GM18868 (cell line): ENCODE data around the gene ZNF821.
"Not testable (repeated sequence)": the region's sequence is repeated elsewhere in the genome, so short reads cannot be mapped to it uniquely, and the experiment has no call there.

ENCODE experiments used
- ATAC-seq: cut with Tn5 transposase; IDR thresholded peaks from one replicate; pipeline ENCODE4 v1.9.1; 2021; ENCODE audit warnings: mild to moderate bottlenecking, moderate library complexity; ENCODE audit not compliant: unreplicated experiment

The ZNF821 gene

DNA sequence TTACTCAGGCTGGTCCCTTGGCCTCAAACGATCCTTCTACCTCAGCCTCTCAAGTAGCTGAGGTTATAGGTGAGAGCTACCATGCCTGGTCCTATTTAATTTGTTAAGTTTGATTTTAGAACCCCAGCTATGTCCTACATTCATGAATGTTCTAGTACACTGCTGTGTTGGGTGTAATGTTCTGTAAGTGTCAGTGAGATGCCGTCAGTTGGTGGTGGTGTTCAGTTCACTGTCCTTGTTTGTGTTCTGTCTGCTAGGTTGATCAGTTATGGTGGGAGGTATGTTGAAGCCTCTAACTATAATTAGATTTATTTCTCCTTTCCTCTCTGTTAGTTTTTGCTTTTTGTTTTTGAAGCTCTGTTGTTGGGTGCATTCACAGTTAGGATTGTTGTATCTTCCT lies 19.6 kb upstream of the ZNF821 start:
- no peak for ATAC-seq

DNA sequence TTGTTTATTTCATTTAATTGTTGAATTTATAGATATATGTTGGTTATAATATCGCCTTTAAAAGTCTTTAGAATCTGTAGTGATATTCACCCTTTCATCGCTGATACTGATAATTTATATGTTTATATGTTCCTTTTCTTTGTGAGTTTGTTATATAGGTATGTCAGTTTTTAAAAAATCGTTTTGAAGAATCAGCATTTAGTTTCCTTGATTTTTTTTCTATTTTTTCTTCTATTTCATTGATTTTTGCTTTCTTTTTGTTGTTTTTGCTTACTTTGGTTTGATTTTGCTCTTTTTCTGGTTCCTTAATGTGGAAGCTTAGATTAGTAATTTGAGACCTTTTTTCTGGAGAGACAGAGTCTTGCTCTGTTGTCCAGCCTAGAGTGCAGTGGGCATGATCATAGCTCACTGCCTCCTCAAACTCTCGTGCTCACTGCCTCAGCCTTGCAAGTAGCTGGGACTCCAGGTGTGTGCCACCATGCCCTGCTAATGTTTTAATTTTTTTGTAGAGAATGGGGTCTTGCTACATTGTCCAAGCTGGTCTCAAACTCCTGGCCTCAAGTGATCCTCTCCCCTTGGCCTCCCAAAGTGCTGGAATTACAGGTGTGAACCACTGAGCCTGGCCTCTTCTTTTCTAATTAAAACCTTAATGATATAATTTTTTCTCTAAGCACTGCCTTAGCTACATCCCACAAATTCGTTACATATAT lies 18.8 kb upstream of the ZNF821 start:
- no peak for ATAC-seq

DNA sequence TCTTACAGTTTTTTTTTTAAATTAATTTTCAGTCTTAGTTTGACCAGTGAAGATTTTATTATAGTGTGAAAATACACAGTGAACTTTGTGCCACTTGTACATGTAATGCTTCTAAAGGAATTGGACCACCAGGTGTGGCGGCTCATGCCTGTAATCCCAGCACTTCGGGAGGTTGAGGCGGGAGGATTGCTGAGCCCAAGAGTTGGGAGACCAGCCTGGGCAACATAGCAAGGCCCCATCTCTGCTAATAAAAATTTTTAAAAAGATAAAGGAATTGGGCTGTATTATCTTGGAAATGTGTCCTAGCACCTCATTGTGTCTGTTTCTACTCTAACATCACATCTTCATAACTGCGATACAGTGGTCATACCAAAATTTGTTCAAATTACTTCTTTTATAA lies 15.2 kb upstream of the ZNF821 start:
- no peak for ATAC-seq

DNA sequence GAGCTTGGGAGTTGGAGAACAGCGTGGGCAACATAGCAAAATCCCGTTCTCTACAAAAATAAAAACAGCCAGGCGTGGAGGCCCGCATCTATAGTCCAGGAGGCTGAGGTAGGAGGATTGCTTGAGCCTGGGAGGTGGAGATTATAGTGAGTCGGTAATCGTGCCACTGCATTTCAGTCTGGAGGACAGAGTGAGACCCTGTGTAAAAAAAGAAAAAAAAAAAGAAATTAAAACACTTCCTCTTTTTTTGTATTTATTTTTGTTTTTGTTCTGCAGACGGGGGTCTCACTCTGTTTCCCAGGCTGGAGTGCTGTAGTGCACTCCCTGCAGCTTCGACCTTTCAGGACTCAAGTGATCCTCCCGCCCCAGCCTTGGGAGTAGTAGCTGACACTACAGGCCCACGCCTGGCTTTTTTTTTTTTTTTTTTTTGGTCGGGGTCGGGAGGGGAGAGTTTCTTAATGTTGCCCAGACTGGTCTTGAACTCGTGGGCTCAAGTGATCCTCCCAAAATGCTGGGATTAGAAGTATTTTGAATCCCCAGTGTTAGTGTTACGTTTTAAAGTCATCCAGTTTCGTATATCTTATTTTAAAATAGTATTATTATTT lies 12.9 kb upstream of the ZNF821 start:
- no peak for ATAC-seq

DNA sequence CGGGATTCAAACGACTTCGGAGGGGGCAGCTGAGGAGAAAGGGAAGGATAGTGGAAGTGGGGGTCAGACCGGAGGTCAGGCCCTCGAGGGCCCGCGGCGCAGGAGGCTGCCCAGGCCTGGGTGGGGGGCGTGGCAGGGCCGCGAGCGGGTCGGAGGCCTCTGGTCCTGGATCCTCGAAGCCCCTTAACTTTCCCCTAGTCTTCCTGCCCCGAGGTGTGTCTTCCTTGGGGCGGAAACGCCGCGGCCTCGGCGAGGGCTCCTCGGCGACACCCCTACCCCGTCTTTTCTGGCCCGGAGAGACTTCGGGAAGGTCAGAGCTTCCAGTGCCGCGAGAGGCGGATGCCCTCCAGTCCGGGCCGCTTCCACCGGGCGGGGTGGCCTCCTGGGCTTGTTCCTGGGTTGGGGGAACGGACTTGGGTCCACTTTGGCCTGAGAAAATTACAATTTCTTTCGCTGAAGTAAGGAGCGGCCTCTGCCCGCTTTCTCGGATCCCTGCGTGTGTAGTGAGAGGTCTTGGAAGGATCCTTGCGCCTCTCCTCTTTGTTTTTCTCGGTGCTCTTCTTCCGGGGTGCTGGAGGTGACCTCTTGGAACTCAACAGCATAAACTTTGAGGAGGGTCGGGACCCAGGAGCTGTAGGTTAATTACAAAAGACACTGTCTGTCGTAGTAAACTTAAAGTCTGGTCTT lies 11.8 kb upstream of the ZNF821 start:
- ATAC-seq, result peak; percentile 6

DNA sequence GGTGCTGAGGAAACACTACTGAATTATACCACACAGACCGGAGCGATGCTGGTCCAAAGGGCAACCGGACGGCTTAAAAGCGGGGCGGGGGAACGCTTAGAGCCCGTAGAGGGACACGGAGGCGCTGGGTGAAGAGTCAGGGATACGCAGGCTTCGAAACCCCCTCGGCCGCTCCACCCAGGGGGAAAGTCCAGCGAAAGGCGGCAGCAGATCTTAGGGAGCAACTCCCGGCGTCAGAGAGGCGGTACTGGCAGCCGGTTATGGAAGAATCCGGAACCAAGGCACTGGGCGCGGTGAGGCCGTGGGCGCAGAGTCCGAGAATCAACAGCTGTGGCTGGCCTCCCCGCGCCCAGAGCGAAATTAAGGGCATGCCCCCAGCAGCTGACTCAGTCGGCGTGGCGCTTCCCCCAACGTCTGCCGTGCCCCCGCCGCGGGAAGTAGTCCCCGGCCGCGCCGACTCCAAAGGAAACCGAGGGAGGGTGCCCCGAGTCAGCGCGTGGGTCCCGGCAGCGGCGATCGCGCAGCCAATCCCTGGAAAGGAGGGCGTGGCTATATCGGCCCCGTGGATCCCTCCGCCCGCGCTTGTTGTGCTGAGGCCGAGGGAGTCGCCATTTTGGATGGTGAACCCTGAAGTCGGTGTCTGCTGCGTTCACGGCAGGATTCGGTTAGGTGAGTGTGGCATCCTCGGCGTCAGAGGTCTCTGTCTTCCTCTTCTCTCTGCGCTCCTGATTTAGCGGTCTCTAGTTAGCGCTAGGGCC lies 11.1 kb upstream of the ZNF821 start, which contains the start of gene IST1:
TSS of gene IST1 (plus strand) at position 611 of the 758 bp plus-strand sequence. CDS start 20,110 bp downstream, outside the sequence.
- ATAC-seq, result peak; percentile 83

DNA sequence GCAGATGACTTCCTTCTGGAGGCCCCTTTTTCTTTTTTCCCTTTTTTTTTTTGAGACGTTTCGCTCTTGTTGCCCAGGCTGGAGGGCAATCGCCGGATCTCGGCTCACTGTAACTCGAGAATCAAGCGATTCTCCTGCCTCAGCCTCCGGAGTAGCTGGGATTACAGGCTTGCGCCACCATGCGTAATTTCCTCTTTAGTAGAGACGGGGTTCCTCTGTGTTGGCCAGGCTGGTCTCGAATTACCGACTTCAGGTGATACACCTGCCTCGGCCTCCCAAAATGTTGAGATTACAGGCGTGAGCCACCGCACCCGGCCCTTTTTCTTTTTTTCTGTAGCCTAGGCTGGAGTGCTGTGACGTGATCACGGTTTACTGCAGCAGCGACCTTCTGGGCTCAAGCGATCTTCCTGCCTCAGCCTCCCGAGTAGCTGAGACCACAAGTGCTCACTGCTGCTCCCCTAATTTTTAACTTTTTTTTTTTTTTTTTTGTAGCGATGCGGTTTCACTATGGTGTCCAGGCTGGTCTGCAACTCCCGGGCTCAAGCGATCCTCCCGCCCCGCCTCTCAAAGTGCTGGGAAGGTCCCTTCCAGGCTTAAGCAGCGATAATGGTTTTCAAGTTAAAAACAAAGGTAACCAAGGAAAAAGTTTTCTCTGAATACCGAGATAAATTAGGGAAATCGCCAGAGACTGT lies 10.4 kb upstream of the ZNF821 start:
- no peak for ATAC-seq

DNA sequence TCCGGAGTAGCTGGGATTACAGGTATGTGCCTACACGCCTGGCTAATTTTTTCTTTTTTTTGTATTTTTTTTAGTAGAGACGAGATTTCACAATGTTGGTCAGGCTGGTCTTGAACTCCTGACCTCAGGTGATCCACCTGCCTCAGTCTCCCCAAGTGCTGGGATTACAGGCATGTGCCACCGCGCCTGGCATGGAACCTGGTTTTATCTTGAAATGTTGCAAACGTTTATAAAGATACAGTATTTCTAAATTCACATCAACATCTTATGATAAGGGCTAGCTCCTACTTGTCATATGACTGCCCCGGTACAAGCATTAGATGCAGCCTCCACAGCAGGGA lies 9.9 kb upstream of the ZNF821 start:
- no peak for ATAC-seq

DNA sequence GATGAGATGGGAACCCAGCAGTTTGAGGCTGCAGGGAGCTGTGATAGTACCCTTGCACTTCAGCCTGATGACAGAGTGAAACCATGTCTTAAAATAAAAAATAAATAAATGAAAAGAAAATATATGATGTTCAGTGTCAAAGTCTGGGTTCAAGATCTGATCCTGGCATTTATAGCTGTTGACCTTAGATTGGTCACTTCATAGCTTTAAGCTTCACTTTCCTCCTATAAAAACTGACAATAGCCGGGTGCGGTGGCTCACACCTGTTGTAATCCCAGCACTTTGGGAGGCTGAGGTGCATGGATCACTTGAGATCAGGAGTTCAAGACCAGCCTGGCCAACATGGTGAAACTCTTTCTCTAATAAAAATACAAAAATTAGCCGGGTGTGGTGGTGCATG lies 5.2 kb upstream of the ZNF821 start:
- no peak for ATAC-seq

DNA sequence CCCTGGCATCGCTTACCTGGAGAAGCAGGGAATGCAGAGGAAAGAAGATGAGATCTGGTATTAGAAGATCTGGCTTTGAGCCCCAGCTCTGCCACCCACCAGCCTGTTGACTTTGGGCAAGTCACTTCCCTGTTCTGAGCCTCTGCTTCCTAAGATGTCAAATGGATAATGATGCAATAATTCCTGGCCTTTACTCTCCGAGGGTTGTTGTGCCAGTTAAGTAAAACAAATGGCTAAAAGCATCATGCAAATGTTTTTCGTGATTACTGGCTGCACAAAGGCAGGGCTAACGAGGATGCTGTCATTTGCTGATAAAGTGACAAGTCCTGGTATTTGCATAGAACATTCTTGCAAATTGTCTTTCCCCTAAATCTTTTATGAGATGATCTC lies 1.3 kb upstream of the ZNF821 start:
- no peak for ATAC-seq

DNA sequence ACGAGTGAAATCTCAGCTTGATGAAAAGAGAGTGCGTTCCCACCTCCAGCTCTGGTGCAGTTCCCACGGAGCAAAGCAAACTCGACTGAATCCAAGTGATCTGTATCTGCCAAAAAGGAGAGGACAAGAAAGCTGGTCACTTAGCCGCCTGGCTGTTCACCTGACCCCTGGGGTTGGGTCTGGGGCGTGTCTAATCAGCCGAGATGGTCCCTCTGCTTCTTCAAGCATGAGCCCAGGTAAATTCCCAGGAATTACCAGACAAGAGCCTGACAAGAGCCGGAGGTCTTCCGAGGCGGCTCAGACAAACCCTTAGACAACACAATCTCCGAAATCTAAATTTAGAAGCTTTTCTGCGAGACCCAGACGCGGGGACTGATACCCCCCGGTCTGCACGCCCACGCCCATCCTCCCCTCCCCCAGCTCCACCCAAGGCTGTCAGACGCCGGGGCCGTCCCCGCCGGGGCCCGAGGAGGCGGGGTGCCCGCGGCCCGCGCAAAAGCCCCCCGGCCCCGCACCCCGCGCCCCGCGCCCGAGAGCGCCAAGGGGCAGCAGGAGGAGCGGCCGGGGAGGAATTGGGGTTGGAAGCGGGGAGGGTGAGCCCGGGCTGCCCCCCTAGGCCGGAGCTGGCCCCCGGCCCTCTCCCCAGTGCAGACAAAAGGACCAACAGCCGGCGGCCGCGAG lies 674 bp downstream of the ZNF821 start:
- peak; percentile 46 for ATAC-seq

DNA sequence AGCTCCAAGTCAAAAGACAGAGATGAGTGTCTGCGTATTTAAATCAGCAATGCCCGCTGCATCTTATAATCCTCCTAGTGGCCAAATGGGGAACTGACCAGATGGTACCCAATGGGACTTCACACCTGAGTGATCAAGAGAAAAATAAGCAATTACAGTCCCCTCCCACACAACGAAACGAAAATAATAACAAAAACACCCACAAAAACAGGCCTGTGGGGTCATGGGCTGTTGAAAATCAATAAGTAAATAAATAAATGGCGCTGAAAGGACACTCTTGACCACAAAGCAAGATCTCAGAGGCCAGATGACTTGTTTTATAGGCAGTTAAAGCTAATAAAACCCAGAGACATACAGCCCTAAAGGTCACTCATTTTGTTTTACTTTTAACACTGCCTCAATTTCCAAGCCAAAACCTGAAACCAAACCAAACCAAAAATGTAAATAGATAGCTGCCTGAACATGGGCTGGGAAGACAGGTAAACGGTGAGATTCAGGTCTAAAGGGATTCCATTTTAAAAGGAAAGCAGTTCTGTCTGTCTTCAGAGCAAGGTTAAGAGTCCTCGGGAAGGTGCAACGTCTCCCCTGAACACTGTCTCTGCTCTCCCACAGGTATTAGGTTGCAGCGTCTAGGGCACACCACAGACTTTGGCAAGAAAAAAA lies 1.3 kb downstream of the ZNF821 start:
- ATAC-seq, result peak; percentile 4

DNA sequence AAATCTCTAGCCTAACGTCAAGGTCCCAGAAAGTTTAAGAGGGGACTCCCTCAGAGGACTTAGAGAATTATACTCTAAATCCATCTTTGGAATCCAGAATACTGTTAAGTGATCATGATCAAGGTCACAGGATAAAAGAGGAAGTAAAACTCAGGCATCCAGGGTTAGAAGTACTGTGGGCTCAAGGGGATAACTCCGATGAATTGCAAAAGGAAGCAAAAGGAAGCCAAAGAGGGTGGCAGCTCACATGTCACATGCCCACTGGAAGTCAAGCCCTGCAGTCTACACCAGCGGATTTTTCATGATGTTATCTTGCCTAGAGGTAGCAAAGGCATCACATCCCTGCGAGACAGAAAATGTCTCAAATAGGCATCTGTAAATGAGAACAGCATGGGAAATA lies 3.8 kb downstream of the ZNF821 start:
- no peak for ATAC-seq

DNA sequence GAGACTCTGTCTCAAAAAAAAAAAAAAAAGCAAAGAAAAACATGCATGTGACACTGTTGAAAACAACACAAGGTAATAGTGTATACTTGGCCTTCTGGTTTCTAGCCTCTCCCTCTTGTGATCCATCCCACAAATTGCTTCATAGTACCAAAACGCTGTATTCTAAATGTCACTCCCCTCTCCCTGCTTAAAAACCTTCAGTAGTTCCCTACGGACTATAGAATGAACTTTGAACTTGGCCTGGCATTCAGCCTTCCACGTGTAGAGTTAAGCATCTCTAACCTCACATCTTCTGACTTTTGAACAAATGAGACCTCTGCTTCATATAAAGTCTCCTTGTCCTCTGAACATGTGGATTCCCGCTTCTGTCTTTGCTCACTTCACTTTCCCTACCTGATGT lies 5.1 kb downstream of the ZNF821 start:
- no peak for ATAC-seq

DNA sequence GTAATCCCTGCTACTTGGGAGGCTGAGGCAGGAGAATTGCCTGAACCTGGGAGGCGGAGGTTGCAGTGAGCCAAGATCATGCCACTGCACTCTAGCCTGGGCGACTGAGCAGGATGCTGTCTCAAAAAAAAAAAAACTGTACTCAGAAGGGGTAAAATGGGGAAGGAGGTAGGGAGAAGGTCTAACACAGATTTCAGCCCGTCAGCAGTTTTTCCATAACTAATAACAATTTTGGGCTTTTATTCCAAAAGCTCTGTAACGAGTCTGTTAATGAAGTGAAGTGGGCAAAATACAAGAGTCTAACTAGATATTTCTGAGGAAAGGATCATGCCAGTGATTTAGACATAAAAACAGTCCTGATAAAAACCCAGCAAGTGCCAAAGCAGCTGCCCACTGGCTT lies 10.8 kb downstream of the ZNF821 start:
- no peak for ATAC-seq

DNA sequence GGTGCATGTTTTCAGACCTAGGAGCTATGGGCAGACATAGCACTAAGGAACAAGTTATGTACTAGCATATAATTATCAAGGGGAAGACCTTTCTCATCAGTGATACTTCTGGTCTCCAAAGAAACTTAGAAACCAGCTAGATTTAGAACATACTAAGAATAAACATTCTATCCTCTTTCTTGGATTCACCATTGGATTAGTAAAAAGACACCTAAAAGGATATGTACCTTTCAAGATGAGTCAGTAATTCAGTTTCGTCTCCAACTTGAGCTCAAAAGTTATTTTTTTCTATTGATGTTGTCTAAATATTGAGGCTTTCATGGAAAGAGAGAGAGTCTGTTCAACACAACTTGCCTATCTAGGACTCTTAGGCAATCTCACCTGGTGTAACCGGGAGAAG lies 13.2 kb downstream of the ZNF821 start:
- ATAC-seq, result no peak

DNA sequence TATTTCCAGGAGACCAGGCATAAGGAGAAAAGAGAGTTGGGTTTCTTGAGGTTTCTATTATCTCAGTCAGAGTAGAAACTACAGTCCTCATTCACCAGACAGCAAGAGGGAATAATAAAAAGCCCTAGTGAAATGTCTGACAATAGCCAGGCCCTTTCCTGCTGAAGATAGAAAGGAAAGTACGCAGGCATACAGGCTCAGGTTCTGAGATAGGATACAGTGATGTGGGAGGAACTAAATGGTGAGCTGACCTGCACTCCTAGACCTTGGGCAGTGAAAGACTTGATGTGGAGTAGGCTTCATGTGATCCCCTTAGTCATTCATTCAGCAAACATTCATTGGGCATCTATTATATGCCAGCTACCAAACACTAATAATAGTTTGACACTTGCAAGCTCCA lies 14.9 kb downstream of the ZNF821 start:
- no peak for ATAC-seq

DNA sequence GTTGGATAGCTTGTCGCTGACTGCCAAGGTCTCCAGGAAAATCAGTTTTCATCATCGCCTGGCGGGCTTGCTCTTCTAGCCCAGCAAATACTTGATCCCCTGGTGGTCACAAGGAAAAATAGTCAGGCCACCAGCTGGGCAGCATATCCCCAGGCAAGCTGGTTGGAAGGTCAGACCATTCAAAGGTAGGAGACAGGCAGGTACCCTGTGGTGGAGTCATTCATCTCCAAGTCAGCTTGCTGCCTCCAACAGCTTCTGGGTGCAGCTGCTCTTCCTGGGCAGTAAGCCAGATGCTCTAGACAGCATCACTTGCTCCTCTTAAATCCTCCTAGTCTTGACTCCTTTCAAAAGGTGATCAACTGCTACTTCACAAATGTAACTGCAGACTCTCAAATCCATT lies 16.0 kb downstream of the ZNF821 start:
- ATAC-seq, result no peak

DNA sequence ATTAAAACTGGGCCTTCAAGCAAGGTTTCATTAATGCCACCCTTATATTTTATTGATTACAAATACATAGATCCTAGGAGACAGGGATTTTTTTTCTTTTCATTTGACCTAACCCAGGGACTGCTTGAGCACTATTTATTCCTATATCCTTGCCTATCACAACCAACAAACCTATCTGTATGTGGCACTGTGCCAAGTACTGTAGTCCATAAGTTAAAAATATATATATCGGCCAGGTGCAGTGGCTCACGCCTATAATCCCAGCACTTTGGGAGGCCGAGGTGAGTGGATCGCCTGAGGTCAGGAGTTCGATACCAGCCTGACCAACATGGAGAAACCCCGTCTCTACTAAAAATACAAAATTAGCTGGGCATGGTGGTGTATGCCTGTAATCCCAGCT lies 16.8 kb downstream of the ZNF821 start:
- not testable (repeated sequence) for ATAC-seq
